ENCODE results near the gene SFXN5.

DNA sequence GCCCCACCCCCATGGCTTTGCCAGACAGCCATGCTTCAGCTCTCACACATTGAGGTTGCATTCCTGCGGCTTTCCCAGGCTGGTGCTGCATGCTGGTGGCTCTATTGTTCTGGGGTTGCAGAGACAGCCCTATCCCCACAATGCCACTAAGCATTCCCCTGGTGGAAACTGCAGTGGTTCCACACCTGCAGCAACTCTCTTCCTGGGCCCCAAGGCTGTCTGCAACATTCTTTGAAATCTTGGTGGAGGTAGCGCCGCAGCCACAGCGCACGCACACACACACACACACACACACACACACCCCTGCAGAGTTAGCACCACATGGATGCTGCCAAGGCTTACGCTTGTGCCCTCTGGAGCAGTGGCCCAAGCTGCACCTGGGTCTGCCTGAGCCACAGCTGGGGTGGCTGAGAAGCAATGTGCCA is 21.4 kb downstream of the SFXN5 start:
- TF ChIP-seq POLR2AphosphoS5 (IDR thresholded peaks at IDR 0.05) (no peak), EP300 (conservative IDR thresholded peaks at IDR 0.05; ENCODE audit: poor library complexity, severe bottlenecking) (no peak), SMC3 (conservative IDR thresholded peaks at IDR 0.05; ENCODE audit: poor library complexity) (no peak), EZH2 (IDR thresholded peaks at IDR 0.05; ENCODE audit: borderline replicate concordance, insufficient read depth, low read length, poor library complexity, severe bottlenecking) (no peak), TAF1 (IDR thresholded peaks at IDR 0.05; ENCODE audit: low read depth) (no peak), MXI1 (conservative IDR thresholded peaks at IDR 0.05; ENCODE audit: poor library complexity, severe bottlenecking) (no peak)
- TF ChIP-seq, protein P1, sequence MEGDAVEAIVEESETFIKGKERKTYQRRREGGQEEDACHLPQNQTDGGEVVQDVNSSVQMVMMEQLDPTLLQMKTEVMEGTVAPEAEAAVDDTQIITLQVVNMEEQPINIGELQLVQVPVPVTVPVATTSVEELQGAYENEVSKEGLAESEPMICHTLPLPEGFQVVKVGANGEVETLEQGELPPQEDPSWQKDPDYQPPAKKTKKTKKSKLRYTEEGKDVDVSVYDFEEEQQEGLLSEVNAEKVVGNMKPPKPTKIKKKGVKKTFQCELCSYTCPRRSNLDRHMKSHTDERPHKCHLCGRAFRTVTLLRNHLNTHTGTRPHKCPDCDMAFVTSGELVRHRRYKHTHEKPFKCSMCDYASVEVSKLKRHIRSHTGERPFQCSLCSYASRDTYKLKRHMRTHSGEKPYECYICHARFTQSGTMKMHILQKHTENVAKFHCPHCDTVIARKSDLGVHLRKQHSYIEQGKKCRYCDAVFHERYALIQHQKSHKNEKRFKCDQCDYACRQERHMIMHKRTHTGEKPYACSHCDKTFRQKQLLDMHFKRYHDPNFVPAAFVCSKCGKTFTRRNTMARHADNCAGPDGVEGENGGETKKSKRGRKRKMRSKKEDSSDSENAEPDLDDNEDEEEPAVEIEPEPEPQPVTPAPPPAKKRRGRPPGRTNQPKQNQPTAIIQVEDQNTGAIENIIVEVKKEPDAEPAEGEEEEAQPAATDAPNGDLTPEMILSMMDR (IDR thresholded peaks at IDR 0.05; ENCODE audit: poor library complexity, severe bottlenecking): no peak

Data from neural cell (in vitro differentiated cells).